GM12878 (cell line): ENCODE data around the gene TMA16. TPM values are rescaled to one million over a fixed set of nuclear protein-coding genes. Genes with fewer than 3 reads are reported as not detected.

ENCODE experiments used
- ATAC-seq: fragments of 200-7000 bp; cut with Tn5 transposase; 3 replicates; pipeline ENCODE4 v1.9.1; 2020; ENCODE audit warnings: mild to moderate bottlenecking, moderate library complexity
- BruUV-seq: library from RNA; stranded (reverse); fragments of 400-500 nt; replicated peaks from 2 replicates; lab custom pipeline; 2021; lab: Mats Ljungman, UMichigan
- CTCF ChIA-PET: fragments of 300-600 bp; sonication (Branson Sonifier 250); formaldehyde crosslinking; extraction: SDS; loops from one replicate; lab custom pipeline; 2021; ENCODE audit warnings: inconsistent platforms; lab: Yijun Ruan, JAX
- POLR2A ChIA-PET: fragments of 350-600 bp; formaldehyde crosslinking; extraction: SDS; loops from one replicate; lab custom pipeline; 2021; ENCODE audit warnings: inconsistent platforms; lab: Charles Lee
- RAD21 ChIA-PET: fragments of 300-600 bp; sonication (Branson Sonifier 250); formaldehyde crosslinking; loops from one replicate; lab custom pipeline; 2023; ENCODE audit warnings: antibody characterized with exemption; ENCODE audit not compliant: unreplicated experiment; lab: Charles Lee
- SMC1A ChIA-PET: fragments of 300-600 bp; sonication (Branson Sonifier 250); formaldehyde crosslinking; loops from one replicate; lab custom pipeline; 2023; ENCODE audit not compliant: unreplicated experiment, uncharacterized antibody; lab: Charles Lee
- DNase-seq: peaks from one replicate; pipeline ENCODE4 v3.0.0-alpha.2; 2011; ENCODE audit warnings: low read depth, low spot score
- FAIRE-seq: peaks from 3 replicates; lab custom pipeline; 2011; peaks lifted over from hg19 to GRCh38; lab: Jason Lieb, UNC
- H2AFZ ChIP-seq: 2 replicates; pipeline ENCODE4 v1.6.0; 2011; ENCODE audit warnings: low read depth, low read length, control low read depth; ENCODE audit not compliant: control insufficient read depth
- H3K27ac ChIP-seq: 2 replicates; pipeline ENCODE4 v1.5.1; 2011; ENCODE audit warnings: control low read depth; ENCODE audit not compliant: control insufficient read depth, insufficient read depth
- H3K27me3 ChIP-seq, 2 experiments: replicated peaks in 1 of 2; 2 replicates each; pipeline versions ENCODE4 v1.6.0 to v1.6.1; 2011; ENCODE audit warnings: low read length in 1 of 2; ENCODE audit not compliant: control insufficient read depth in 2 of 2, insufficient read depth in 2 of 2
- H3K36me3 ChIP-seq, 2 experiments: 2 replicates each; pipeline ENCODE4 v1.5.1; 2011; ENCODE audit warnings: low read length in 1 of 2; ENCODE audit not compliant: control insufficient read depth in 2 of 2, insufficient read depth in 2 of 2
- H3K4me1 ChIP-seq: 2 replicates; pipeline ENCODE4 v1.6.1; 2011; ENCODE audit warnings: mild to moderate bottlenecking, low read length, moderate library complexity, mixed read lengths; ENCODE audit not compliant: control insufficient read depth, insufficient read depth
- H3K4me2 ChIP-seq: 2 replicates; pipeline ENCODE4 v1.6.0; 2011; ENCODE audit warnings: control low read depth; ENCODE audit not compliant: control insufficient read depth, insufficient read depth
- H3K4me3 ChIP-seq: fragments of 200-600 bp; sonication (generic); 2 replicates; pipeline ENCODE4 v1.5.1; 2016
- H3K79me2 ChIP-seq: 2 replicates; pipeline ENCODE4 v1.6.0; 2011; ENCODE audit warnings: low read length; ENCODE audit not compliant: control insufficient read depth, insufficient read depth
- H3K9ac ChIP-seq: 2 replicates; pipeline ENCODE4 v1.8.0; 2011; ENCODE audit warnings: low read length, control low read depth, mixed read lengths; ENCODE audit not compliant: control insufficient read depth, insufficient read depth
- H3K9me3 ChIP-seq: replicated peaks from 3 replicates; pipeline ENCODE4 v1.5.1; 2011; ENCODE audit warnings: mild to moderate bottlenecking, low read length; ENCODE audit not compliant: control insufficient read depth, insufficient read depth
- H4K20me1 ChIP-seq: 2 replicates; pipeline ENCODE4 v1.6.0; 2011; ENCODE audit not compliant: control insufficient read depth, insufficient read depth
- ASH2L ChIP-seq: fragments of 300-600, 200-600 bp; sonication (generic); IDR thresholded peaks from 2 replicates; pipeline ENCODE4 v1.6.1; 2017; ENCODE audit warnings: low read depth, mild to moderate bottlenecking, borderline replicate concordance
- BHLHE40 ChIP-seq, 2 experiments: fragments of 450-650 bp in 1 of 2; IDR thresholded peaks; 2 replicates each; pipeline ENCODE4 v1.6.1; 2011 to 2017; ENCODE audit warnings: low read depth in 2 of 2, borderline replicate concordance in 1 of 2, improper control_type of control experiment in 1 of 2, low read length in 1 of 2, mild to moderate bottlenecking in 1 of 2
- CREM ChIP-seq: IDR thresholded peaks from 2 replicates; pipeline ENCODE4 v1.6.1; 2014; ENCODE audit warnings: antibody characterized with exemption, low read depth
- HDAC2 ChIP-seq: fragments of 200-600 bp; sonication (generic); IDR thresholded peaks from 2 replicates; pipeline ENCODE4 v1.6.1; 2017
- KAT2A ChIP-seq: conservative IDR thresholded peaks from 2 replicates; pipeline ENCODE4 v1.6.1; 2011; ENCODE audit warnings: low read depth, low read length; ENCODE audit not compliant: control insufficient read depth
- NFXL1 ChIP-seq: fragments of 450-650 bp; IDR thresholded peaks from 2 replicates; pipeline ENCODE4 v1.6.1; 2017; ENCODE audit warnings: antibody characterized with exemption, mild to moderate bottlenecking, borderline replicate concordance
- NFYB ChIP-seq: IDR thresholded peaks from 2 replicates; pipeline ENCODE4 v1.6.1; 2011; ENCODE audit warnings: low read depth, mild to moderate bottlenecking, low read length, improper control_type of control experiment, moderate library complexity; ENCODE audit not compliant: insufficient read depth
- RFX5 ChIP-seq: IDR thresholded peaks from 2 replicates; pipeline ENCODE4 v1.6.1; 2011; ENCODE audit warnings: low read depth, low read length, improper control_type of control experiment
- RUNX3 ChIP-seq: IDR thresholded peaks from 2 replicates; pipeline ENCODE4 v1.6.1; 2012; ENCODE audit warnings: low read length, inconsistent platforms
- SPI1 ChIP-seq: IDR thresholded peaks from 2 replicates; pipeline ENCODE4 v1.6.1; 2011; ENCODE audit warnings: low read depth, mild to moderate bottlenecking, low read length, moderate library complexity, borderline replicate concordance; ENCODE audit not compliant: insufficient read depth
- WGBS: methylation state at CpG from one replicate; pipeline ENCODE4 v1.1.6; 2016; ENCODE audit warnings: low lambda C conversion rate; ENCODE audit not compliant: insufficient replicate concordance, insufficient coverage; ENCODE audit errors: missing lambda C conversion rate; 5-methylcytosine and 5-hydroxymethylcytosine counted together
- in situ Hi-C: fragments of 300-500 bp; cut with MboI; formaldehyde crosslinking; loops from 9 replicates; pipeline ENCODE4 v1.14.3; 2018; ENCODE audit warnings: mixed read lengths
- intact Hi-C: fragments of 100-400 bp; cut with micrococcal nuclease; formaldehyde crosslinking; loops from one replicate; pipeline ENCODE4 v1.14.2; 2022; ENCODE audit not compliant: unreplicated experiment
- polyA plus RNA-seq, 11 experiments: library from polyadenylated mRNA; depleted of rRNA in 4 of 11; unstranded in 6 of 11; stranded (reverse) in 5 of 11; fragments of >200 nt; fragmentation: Nextera tagmentation in 4 of 11; fragmentation: Illumina TruSeq in 1 of 11; extraction: Ambion mirVana in 4 of 11; extraction: Trizol in 1 of 11; gene quantifications; 1 replicate in 1 of 11; 2 replicates in 10 of 11; pipeline versions ENCODE4 v1.2.1 to v1.2.3, GENCODE V29; 2011 to 2016; ENCODE audit warnings: inconsistent platforms in 2 of 11, missing spikeins in 2 of 11, low read depth in 1 of 11
- total RNA-seq, 4 experiments: library from RNA; depleted of rRNA in 3 of 4; stranded (reverse); fragments of >200 nt in 3 of 4; fragmentation: Illumina TruSeq in 1 of 4; extraction: Trizol in 1 of 4; gene quantifications; 2 replicates each; pipeline versions ENCODE4 v1.2.1 to v1.2.3, GENCODE V29; 2013 to 2021
- TF ChIP-seq, protein P1 (sequence below): fragments of 450-650 bp; formaldehyde crosslinking; IDR thresholded peaks from 2 replicates; pipeline ENCODE4 v1.4.0; 2020; ENCODE audit warnings: mild to moderate bottlenecking, moderate library complexity
- TF ChIP-seq, protein P2 (sequence below): fragments of 150-350 bp; IDR thresholded peaks from 2 replicates; pipeline ENCODE4 v1.6.1; 2016; ENCODE audit warnings: low read depth, low read length

TMA16 gene
- total and polyA plus RNA-seq, 10 of the 15 experiments (the other 5 are each of a cell fraction or from before 2014, with no cell fraction given): 37.9 to 91.0 (median 55.8) TPM

DNA sequence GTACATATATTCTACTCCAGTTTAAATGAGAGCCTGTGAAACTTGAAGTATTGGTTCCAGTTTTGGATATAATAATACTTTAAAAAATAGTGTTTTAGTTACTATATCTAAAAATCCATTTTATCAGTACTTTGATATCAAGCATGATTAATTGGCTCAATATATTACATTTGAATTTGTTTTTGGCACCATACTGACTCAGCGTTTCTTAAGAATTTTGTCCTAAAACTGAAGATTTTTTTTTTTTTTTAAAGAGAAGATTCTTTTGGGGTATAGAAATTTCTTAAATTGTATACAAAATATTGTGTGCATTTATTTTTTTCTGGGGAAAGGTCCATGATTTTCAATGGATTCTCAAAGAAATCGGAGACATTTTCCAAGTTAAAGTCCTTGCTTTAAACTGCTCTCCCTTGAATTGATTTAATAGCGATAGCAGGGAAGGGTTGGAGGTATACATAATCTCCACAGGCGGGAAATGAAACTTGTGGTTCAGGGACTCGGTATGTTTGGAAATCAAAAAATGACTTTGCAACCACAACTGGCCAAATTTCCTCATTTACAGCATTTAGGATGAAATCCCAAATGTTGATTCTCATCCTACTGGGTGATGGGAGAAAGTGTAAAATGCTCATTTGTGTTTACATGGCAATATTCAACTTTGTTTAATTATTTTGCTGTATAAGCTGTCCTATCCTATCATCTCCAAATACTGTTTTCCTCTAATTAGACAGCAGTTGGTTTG is 62.3 kb downstream of the TMA16 start:
- H3K36me3 ChIP-seq: no peaks in the 10 kb centered on the region
- no peak overlapping the region for H3K27ac ChIP-seq
- no peak for FAIRE-seq
- H4K20me1 ChIP-seq: no peaks in the 10 kb centered on the region
- no peak overlapping the region for H3K4me2 ChIP-seq
- H3K27me3 ChIP-seq: no peaks in the 10 kb centered on the region
- POLR2A ChIA-PET: interaction anchor here (1.5 to 1.8 kb wide), 3 partner anchors 116 to 197 kb away, joined by 5 to 6 read pairs (median 5); no protein-coding TSS in a partner anchor
- in situ Hi-C loops: loop anchor here (5.0 to 10.0 kb wide), 3 partner anchors 110 to 1178 kb away; no protein-coding TSS in a partner anchor
- no peak for TF ChIP-seq NFYB
- TF ChIP-seq BHLHE40 (IDR thresholded peaks at IDR 0.05; ENCODE audit: borderline replicate concordance in 1 of 2, low read depth in 2 of 2, low read length in 1 of 2): no peak
- TF ChIP-seq KAT2A: no peak
- TF ChIP-seq RFX5: no peak
- no peak for TF ChIP-seq ASH2L
- TF ChIP-seq SPI1: 0 out of 2 replicates have a peak, but pooled peaks have one; percentile 12
- TF ChIP-seq NFXL1: no peak
- TF ChIP-seq, protein P1, sequence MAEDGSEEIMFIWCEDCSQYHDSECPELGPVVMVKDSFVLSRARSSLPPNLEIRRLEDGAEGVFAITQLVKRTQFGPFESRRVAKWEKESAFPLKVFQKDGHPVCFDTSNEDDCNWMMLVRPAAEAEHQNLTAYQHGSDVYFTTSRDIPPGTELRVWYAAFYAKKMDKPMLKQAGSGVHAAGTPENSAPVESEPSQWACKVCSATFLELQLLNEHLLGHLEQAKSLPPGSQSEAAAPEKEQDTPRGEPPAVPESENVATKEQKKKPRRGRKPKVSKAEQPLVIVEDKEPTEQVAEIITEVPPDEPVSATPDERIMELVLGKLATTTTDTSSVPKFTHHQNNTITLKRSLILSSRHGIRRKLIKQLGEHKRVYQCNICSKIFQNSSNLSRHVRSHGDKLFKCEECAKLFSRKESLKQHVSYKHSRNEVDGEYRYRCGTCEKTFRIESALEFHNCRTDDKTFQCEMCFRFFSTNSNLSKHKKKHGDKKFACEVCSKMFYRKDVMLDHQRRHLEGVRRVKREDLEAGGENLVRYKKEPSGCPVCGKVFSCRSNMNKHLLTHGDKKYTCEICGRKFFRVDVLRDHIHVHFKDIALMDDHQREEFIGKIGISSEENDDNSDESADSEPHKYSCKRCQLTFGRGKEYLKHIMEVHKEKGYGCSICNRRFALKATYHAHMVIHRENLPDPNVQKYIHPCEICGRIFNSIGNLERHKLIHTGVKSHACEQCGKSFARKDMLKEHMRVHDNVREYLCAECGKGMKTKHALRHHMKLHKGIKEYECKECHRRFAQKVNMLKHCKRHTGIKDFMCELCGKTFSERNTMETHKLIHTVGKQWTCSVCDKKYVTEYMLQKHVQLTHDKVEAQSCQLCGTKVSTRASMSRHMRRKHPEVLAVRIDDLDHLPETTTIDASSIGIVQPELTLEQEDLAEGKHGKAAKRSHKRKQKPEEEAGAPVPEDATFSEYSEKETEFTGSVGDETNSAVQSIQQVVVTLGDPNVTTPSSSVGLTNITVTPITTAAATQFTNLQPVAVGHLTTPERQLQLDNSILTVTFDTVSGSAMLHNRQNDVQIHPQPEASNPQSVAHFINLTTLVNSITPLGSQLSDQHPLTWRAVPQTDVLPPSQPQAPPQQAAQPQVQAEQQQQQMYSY (CRISPR knock-in tag): no peak
- no peak for TF ChIP-seq CREM
- TF ChIP-seq, protein P2, sequence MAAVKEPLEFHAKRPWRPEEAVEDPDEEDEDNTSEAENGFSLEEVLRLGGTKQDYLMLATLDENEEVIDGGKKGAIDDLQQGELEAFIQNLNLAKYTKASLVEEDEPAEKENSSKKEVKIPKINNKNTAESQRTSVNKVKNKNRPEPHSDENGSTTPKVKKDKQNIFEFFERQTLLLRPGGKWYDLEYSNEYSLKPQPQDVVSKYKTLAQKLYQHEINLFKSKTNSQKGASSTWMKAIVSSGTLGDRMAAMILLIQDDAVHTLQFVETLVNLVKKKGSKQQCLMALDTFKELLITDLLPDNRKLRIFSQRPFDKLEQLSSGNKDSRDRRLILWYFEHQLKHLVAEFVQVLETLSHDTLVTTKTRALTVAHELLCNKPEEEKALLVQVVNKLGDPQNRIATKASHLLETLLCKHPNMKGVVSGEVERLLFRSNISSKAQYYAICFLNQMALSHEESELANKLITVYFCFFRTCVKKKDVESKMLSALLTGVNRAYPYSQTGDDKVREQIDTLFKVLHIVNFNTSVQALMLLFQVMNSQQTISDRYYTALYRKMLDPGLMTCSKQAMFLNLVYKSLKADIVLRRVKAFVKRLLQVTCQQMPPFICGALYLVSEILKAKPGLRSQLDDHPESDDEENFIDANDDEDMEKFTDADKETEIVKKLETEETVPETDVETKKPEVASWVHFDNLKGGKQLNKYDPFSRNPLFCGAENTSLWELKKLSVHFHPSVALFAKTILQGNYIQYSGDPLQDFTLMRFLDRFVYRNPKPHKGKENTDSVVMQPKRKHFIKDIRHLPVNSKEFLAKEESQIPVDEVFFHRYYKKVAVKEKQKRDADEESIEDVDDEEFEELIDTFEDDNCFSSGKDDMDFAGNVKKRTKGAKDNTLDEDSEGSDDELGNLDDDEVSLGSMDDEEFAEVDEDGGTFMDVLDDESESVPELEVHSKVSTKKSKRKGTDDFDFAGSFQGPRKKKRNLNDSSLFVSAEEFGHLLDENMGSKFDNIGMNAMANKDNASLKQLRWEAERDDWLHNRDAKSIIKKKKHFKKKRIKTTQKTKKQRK: no peak
- TF ChIP-seq HDAC2: no peak
- peak; percentile 48 for TF ChIP-seq RUNX3
- TF ChIP-seq, all 136 proteins: peak for 2
- Histone ChIP-seq H3K4me1 (peaks cover 13% of the 10 kb centered on the region), H3K79me2 (no peaks in the 10 kb centered on the region), H3K9me3 (no peaks in the 10 kb centered on the region), H2AFZ (no peak overlapping the region), H3K9ac (no peak overlapping the region), H3K4me3 (no peak overlapping the region)
- ChIA-PET CTCF (interaction anchor here (0.8 to 15.1 kb wide), 31 partner anchors 9 to 1174 kb away, joined by 3 to 571 read pairs (median 6); partner anchors contain the start of gene TMA16), SMC1A (interaction anchor here (0.7 to 17.5 kb wide), 29 partner anchors 9 to 1196 kb away, joined by 3 to 727 read pairs (median 5); no protein-coding TSS in a partner anchor), RAD21 (interaction anchor here (0.6 to 12.0 kb wide), 31 partner anchors 9 to 467 kb away, joined by 3 to 247 read pairs (median 5); no protein-coding TSS in a partner anchor)
- BruUV-seq: no TSS peak
- DNase-seq (no peak), ATAC-seq (no peak)
- intact Hi-C loops: loop anchor here (1.0 to 10.0 kb wide), 4 partner anchors 34 to 318 kb away; no protein-coding TSS in a partner anchor
- WGBS: 42% methylated on average over 5 of the region's 5 CpGs
